Esophagus squamous epithelium (tissue), 5 donors: ENCODE data around the gene EID3. TPM values are rescaled to one million over a fixed set of nuclear protein-coding genes. Genes with fewer than 3 reads are reported as not detected.

Source experiments
- DNase-seq: peaks from one replicate; lab custom pipeline; 2025; lab: John Stamatoyannopoulos, UW
- H3K27ac ChIP-seq, 4 donors: fragments of 200-600 bp; sonication (generic); one replicate each; pipeline ENCODE4 v1.5.1; 2016 to 2019; ENCODE audit warnings: mild to moderate bottlenecking in 1 of 4
- H3K27me3 ChIP-seq, 4 donors: fragments of 200-600 bp; sonication (generic); 1 replicate in 3 of 4; 2 replicates in 1 of 4; pipeline versions ENCODE4 v1.5.1 to v1.6.0; 2017 to 2021; ENCODE audit warnings: antibody characterized with exemption in 1 of 4
- H3K36me3 ChIP-seq, 3 donors: fragments of 200-600 bp; sonication (generic); one replicate each; pipeline ENCODE4 v1.5.1; 2016 to 2019
- H3K4me1 ChIP-seq, 3 donors: fragments of 200-600 bp; sonication (generic); one replicate each; pipeline ENCODE4 v1.5.1; 2017 to 2019
- H3K4me3 ChIP-seq, 4 donors: fragments of 200-600 bp; sonication (generic); 1 replicate in 3 of 4; 2 replicates in 1 of 4; pipeline ENCODE4 v1.5.1; 2016 to 2019; ENCODE audit warnings: mild to moderate bottlenecking in 2 of 4, moderate library complexity in 1 of 4
- H3K9me3 ChIP-seq, 3 donors: fragments of 200-600 bp; sonication (generic); one replicate each; pipeline ENCODE4 v1.5.1; 2016 to 2019
- CTCF ChIP-seq, 6 experiments: fragments of 450-650 bp in 4 of 6; fragments of 200-600 bp in 2 of 6; sonication (generic) in 2 of 6; IDR thresholded peaks; one replicate each; pipeline ENCODE4 v1.5.1; 2016 to 2019; ENCODE audit warnings: antibody characterized with exemption in 6 of 6, mild to moderate bottlenecking in 4 of 6, moderate library complexity in 4 of 6
- POLR2A ChIP-seq, 4 donors: fragments of 450-650 bp; IDR thresholded peaks; one replicate each; pipeline ENCODE4 v1.6.1; 2017; ENCODE audit warnings: antibody characterized with exemption in 4 of 4, mild to moderate bottlenecking in 4 of 4, moderate library complexity in 3 of 4
- WGBS, 2 donors: methylation state at CpG; one replicate each; pipeline ENCODE4 v1.1.5; 2018; 5-methylcytosine and 5-hydroxymethylcytosine counted together
- intact Hi-C: fragments of 100-400 bp; cut with DNase I; formaldehyde crosslinking; loops from one replicate; pipeline ENCODE4 v1.15.0; 2022
- total RNA-seq, 4 donors: library from RNA; depleted of rRNA; stranded (reverse); fragments of >200 nt; gene quantifications; one replicate each; pipeline ENCODE4 v1.1.0, GENCODE V29; 2016
- donor health status: DM: yes; HTN: yes; CAD: no.

Gene EID3
- total RNA-seq, 4 donors from 2014 or later, result 1.8 to 17.1 (median 7.0) TPM

- no peaks in the 10 kb centered on the region for H3K27me3 ChIP-seq
- no peak for DNase-seq
- 89 to 90% methylated on average over 4 of the region's 4 CpGs for WGBS, 2 donors
- intact Hi-C loops, result no loop called here
- no peak overlapping the region for H3K4me3 ChIP-seq
- H3K4me1 ChIP-seq, result peaks cover 0 to 42% (median 0%) of the 10 kb centered on the region in 3 donors
- H3K27ac ChIP-seq, result no peak overlapping the region
- no peaks in the 10 kb centered on the region for H3K9me3 ChIP-seq
- TF ChIP-seq POLR2A (IDR thresholded peaks at IDR 0.05), result no peak
- TF ChIP-seq CTCF (IDR thresholded peaks at IDR 0.05), result no peak
- H3K36me3 ChIP-seq, result peaks cover 7 to 43% (median 21%) of the 10 kb centered on the region in 3 donors
Observed at GRCh38 chr12:104309446-104309993, 6.0 kb downstream of the EID3 start.

- no peak for TF ChIP-seq CTCF (IDR thresholded peaks at IDR 0.05)
- no peak for TF ChIP-seq POLR2A (IDR thresholded peaks at IDR 0.05)
- Histone ChIP-seq H3K4me3 (no peak overlapping the region), H3K9me3 (no peaks in the 10 kb centered on the region), H3K27me3 (no peaks in the 10 kb centered on the region), H3K4me1 (peaks cover 0 to 27% (median 0%) of the 10 kb centered on the region in 3 donors), H3K36me3 (peaks cover 7 to 58% (median 21%) of the 10 kb centered on the region in 3 donors), H3K27ac (no peak overlapping the region)
- no peak for DNase-seq
- intact Hi-C loops, result no loop called here
- 86 to 88% methylated on average over 5 of the region's 5 CpGs for WGBS, 2 donors
Observed at GRCh38 chr12:104310751-104311633, 7.5 kb downstream of the EID3 start.

GRCh38 chr12:104312202-104312601 is 8.7 kb downstream of the EID3 start:
- WGBS, 2 donors, result 83 to 100% methylated on average over 1 of the region's 1 CpG
- Histone ChIP-seq H3K27ac (no peak overlapping the region), H3K9me3 (no peaks in the 10 kb centered on the region), H3K4me3 (no peak overlapping the region), H3K4me1 (peaks cover 0 to 15% (median 0%) of the 10 kb centered on the region in 3 donors), H3K36me3 (peaks cover 7 to 70% (median 24%) of the 10 kb centered on the region in 3 donors), H3K27me3 (no peaks in the 10 kb centered on the region)
- TF ChIP-seq CTCF (IDR thresholded peaks at IDR 0.05), result no peak
- TF ChIP-seq POLR2A (IDR thresholded peaks at IDR 0.05), result no peak
- intact Hi-C loops, result no loop called here
- DNase-seq, result no peak

GRCh38 chr12:104312654-104313053 is 9.1 kb downstream of the EID3 start:
- 97 to 100% methylated on average over 1 of the region's 1 CpG for WGBS, 2 donors
- H3K36me3 ChIP-seq, result peaks cover 7 to 75% (median 26%) of the 10 kb centered on the region in 3 donors
- intact Hi-C loops, result no loop called here

More at GRCh38 chr12:104312654-104313053, 9.1 kb downstream of the EID3 start:
- Histone ChIP-seq H3K4me1 (peaks cover 0 to 10% (median 0%) of the 10 kb centered on the region in 3 donors), H3K27me3 (no peaks in the 10 kb centered on the region), H3K27ac (no peak overlapping the region), H3K4me3 (no peak overlapping the region), H3K9me3 (no peaks in the 10 kb centered on the region)
- no peak for DNase-seq
- no peak for TF ChIP-seq CTCF (IDR thresholded peaks at IDR 0.05)
